ENCODE measurements around the gene PLEKHA7. TPM values are rescaled to one million over a fixed set of nuclear protein-coding genes. Genes with fewer than 3 reads are reported as not detected.

Gene PLEKHA7
- total and polyA plus RNA-seq, 2 of the 13 experiments (the other 11 are each of a cell fraction or from before 2014, with no cell fraction given): 17.5 to 18.7 TPM

GRCh38 chr11:16738193-16738946 lies 275.8 kb downstream of the PLEKHA7 start, which contains the start of gene C11orf58 (continued):
- TF ChIP-seq ZNF230 (CRISPR knock-in tag; IDR thresholded peaks at IDR 0.05): no peak
- peak; percentile 89 for TF ChIP-seq ZNF616 (CRISPR knock-in tag; IDR thresholded peaks at IDR 0.05; ENCODE audit: low read depth)
- no peak for TF ChIP-seq GABPA (IDR thresholded peaks at IDR 0.05; ENCODE audit: low read depth, low read length)
- peak; percentile 73 for TF ChIP-seq GABPA (CRISPR knock-in tag; IDR thresholded peaks at IDR 0.05; ENCODE audit: low read depth)
- TF ChIP-seq SRSF4 (IDR thresholded peaks at IDR 0.05; ENCODE audit: low read depth, low read length, poor library complexity, severe bottlenecking): no peak
- peak; percentile 82 for TF ChIP-seq SP4 (CRISPR knock-in tag; IDR thresholded peaks at IDR 0.05)
- peak; percentile 90; the same call in 1 of the 2 replicates for TF ChIP-seq ZNF350 (CRISPR knock-in tag; IDR thresholded peaks at IDR 0.05; ENCODE audit: borderline replicate concordance, low read depth)
- peak; percentile 85 for TF ChIP-seq KDM2A (CRISPR knock-in tag; IDR thresholded peaks at IDR 0.05; ENCODE audit: borderline replicate concordance, low read depth)
- TF ChIP-seq MIER3 (CRISPR knock-in tag; IDR thresholded peaks at IDR 0.05; ENCODE audit: borderline replicate concordance): peak; percentile 65; the same call in 1 of the 2 replicates
- no peak; the same call in 1 of the 2 replicates for TF ChIP-seq FOXP4 (CRISPR knock-in tag; IDR thresholded peaks at IDR 0.05)
- TF ChIP-seq ZNF543 (CRISPR knock-in tag; IDR thresholded peaks at IDR 0.05): peak; percentile 76
- peak; percentile 84 for TF ChIP-seq YY1 (IDR thresholded peaks at IDR 0.05; ENCODE audit: insufficient read depth, insufficient replicate concordance, low read depth, low read length)
- TF ChIP-seq ZNF567 (CRISPR knock-in tag; IDR thresholded peaks at IDR 0.05; ENCODE audit: borderline replicate concordance): peak; percentile 75; the same call in 1 of the 2 replicates
- TF ChIP-seq ZNF296 (CRISPR knock-in tag; conservative IDR thresholded peaks at IDR 0.05): peak; percentile 91
- peak; percentile 80; the same call in 1 of the 2 replicates for TF ChIP-seq SALL1 (CRISPR knock-in tag; IDR thresholded peaks at IDR 0.05)
- TF ChIP-seq SNAPC2 (CRISPR knock-in tag; IDR thresholded peaks at IDR 0.05): no peak
- TF ChIP-seq FUBP1 (CRISPR knock-in tag; IDR thresholded peaks at IDR 0.05; ENCODE audit: borderline replicate concordance): no peak
- no peak for TF ChIP-seq NFIB (CRISPR knock-in tag; IDR thresholded peaks at IDR 0.05; ENCODE audit: borderline replicate concordance)
- peak; percentile 75 for TF ChIP-seq ZNF574 (CRISPR knock-in tag; IDR thresholded peaks at IDR 0.05)
- no peak for TF ChIP-seq ZNF446 (CRISPR knock-in tag; IDR thresholded peaks at IDR 0.05)
- peak; percentile 58; the same call in 1 of the 2 replicates for TF ChIP-seq SAFB2 (CRISPR knock-in tag; IDR thresholded peaks at IDR 0.05; ENCODE audit: borderline replicate concordance, low read depth)
- no peak for TF ChIP-seq GTF3A (CRISPR knock-in tag; conservative IDR thresholded peaks at IDR 0.05)
- TF ChIP-seq RORA (CRISPR knock-in tag; IDR thresholded peaks at IDR 0.05): no peak
